Measurements from ENCODE around the gene TP53I13.

TP53I13 gene

GRCh38 chr17:29594519-29595090 lies 26.1 kb downstream of the TP53I13 start:
- H3K4me3 ChIP-seq (ENCODE audit: low read length) = no peak overlapping the region
- no peak for TF ChIP-seq CTCF (IDR thresholded peaks at IDR 0.05; ENCODE audit: insufficient read depth, low read depth, low read length, missing control alignments)
- DNase-seq (ENCODE audit: low read depth) = no peak

- DNase-seq (ENCODE audit: low read depth) = no peak
- no peak for TF ChIP-seq CTCF (IDR thresholded peaks at IDR 0.05; ENCODE audit: insufficient read depth, low read depth, low read length, missing control alignments)
Measured at GRCh38 chr17:29595107-29595942, 26.8 kb downstream of the TP53I13 start.

GRCh38 chr17:29595943-29596774 lies 27.7 kb downstream of the TP53I13 start:
- DNase-seq (ENCODE audit: low read depth) = no peak
- TF ChIP-seq CTCF (IDR thresholded peaks at IDR 0.05; ENCODE audit: insufficient read depth, low read depth, low read length, missing control alignments) = no peak
- H3K4me3 ChIP-seq (ENCODE audit: low read length) = no peak overlapping the region

More at GRCh38 chr17:29595107-29595942, 26.8 kb downstream of the TP53I13 start:
- H3K4me3 ChIP-seq (ENCODE audit: low read length) = no peak overlapping the region

- H3K4me3 ChIP-seq (ENCODE audit: low read length) = no peak overlapping the region
- TF ChIP-seq CTCF (IDR thresholded peaks at IDR 0.05; ENCODE audit: insufficient read depth, low read depth, low read length, missing control alignments) = no peak
- DNase-seq (ENCODE audit: low read depth) = no peak
Measured at GRCh38 chr17:29596811-29597210, 28.3 kb downstream of the TP53I13 start.

GRCh38 chr17:29597361-29598172 lies 29.1 kb downstream of the TP53I13 start:
- H3K4me3 ChIP-seq (ENCODE audit: low read length) = no peak overlapping the region
- no peak for DNase-seq (ENCODE audit: low read depth)
- no peak for TF ChIP-seq CTCF (IDR thresholded peaks at IDR 0.05; ENCODE audit: insufficient read depth, low read depth, low read length, missing control alignments)

- no peak overlapping the region for H3K4me3 ChIP-seq (ENCODE audit: low read length)
- TF ChIP-seq CTCF (IDR thresholded peaks at IDR 0.05; ENCODE audit: insufficient read depth, low read depth, low read length, missing control alignments) = no peak
- no peak for DNase-seq (ENCODE audit: low read depth)
Measured at GRCh38 chr17:29603109-29603674, 34.7 kb downstream of the TP53I13 start.
